Type B pancreatic cell (in vitro differentiated cells): ENCODE data around the gene CISD3. TPM values are rescaled to one million over a fixed set of nuclear protein-coding genes. Genes with fewer than 3 reads are reported as not detected.

Experiments
- DNase-seq: peaks from one replicate; pipeline ENCODE4 v3.0.0; 2021; ENCODE audit warnings: mixed read lengths; ENCODE audit not compliant: unreplicated experiment; ENCODE audit errors: extremely low spot score
- H3K27ac Mint-ChIP-seq: 2 replicates; pipeline ENCODE4 v1.8.0; 2021; ENCODE audit warnings: mild to moderate bottlenecking, mixed read lengths
- H3K27me3 Mint-ChIP-seq: 2 replicates; pipeline ENCODE4 v1.8.0; 2021; ENCODE audit warnings: mixed read lengths
- H3K36me3 Mint-ChIP-seq: 2 replicates; pipeline ENCODE4 v1.8.0; 2021; ENCODE audit warnings: mixed read lengths
- H3K4me1 Mint-ChIP-seq: one replicate; pipeline ENCODE4 v1.8.0; 2021; ENCODE audit warnings: mixed read lengths; ENCODE audit not compliant: unreplicated experiment
- H3K4me3 Mint-ChIP-seq: 2 replicates; pipeline ENCODE4 v1.8.0; 2021; ENCODE audit warnings: mild to moderate bottlenecking, mixed read lengths
- H3K9me3 Mint-ChIP-seq: 2 replicates; pipeline ENCODE4 v1.8.0; 2021; ENCODE audit warnings: mixed read lengths
- microRNA-seq: library from miRNA; unstranded; fragments of <30 nt; microRNA quantifications from one replicate; pipeline ENCODE4, GENCODE V29; 2020
- total RNA-seq: library from RNA; stranded (reverse); gene quantifications from 2 replicates; pipeline ENCODE4 v1.2.1, GENCODE V29; 2021; ENCODE audit warnings: low replicate concordance
- TF ChIP-seq, protein P1 (sequence below): fragments of 200-600 bp; sonication (generic); conservative IDR thresholded peaks from 2 replicates; pipeline ENCODE4 v1.5.0; 2021; ENCODE audit warnings: antibody characterized with exemption, mild to moderate bottlenecking

The CISD3 gene
- total RNA-seq, 1 donor from 2014 or later, result 12.8 TPM

DNA sequence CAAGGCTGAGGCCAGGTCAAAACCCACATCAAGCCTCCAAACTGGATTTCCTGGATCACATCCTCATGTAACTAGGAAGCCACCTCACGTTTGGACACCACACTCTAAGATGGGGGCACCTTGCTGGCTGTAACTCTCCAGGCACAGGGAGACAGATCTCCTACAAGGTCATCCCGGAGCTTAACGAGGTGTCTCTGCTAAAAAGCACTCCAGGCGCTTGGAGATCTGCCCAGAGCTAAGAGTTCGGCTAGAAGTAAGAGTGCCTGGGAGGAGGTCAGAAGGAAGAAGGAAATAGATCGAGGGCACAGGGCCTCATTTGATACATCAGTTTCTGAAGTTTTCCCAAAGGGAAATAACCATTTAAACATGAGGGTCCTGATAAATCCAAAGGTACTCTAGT is 38.3 kb downstream of the CISD3 start:
- H3K27me3 Mint-ChIP-seq, result no peaks in the 10 kb centered on the region
- H3K27ac Mint-ChIP-seq, result no peak overlapping the region
- no peaks in the 10 kb centered on the region for H3K4me1 Mint-ChIP-seq
- no peak for DNase-seq
- TF ChIP-seq, protein P1, sequence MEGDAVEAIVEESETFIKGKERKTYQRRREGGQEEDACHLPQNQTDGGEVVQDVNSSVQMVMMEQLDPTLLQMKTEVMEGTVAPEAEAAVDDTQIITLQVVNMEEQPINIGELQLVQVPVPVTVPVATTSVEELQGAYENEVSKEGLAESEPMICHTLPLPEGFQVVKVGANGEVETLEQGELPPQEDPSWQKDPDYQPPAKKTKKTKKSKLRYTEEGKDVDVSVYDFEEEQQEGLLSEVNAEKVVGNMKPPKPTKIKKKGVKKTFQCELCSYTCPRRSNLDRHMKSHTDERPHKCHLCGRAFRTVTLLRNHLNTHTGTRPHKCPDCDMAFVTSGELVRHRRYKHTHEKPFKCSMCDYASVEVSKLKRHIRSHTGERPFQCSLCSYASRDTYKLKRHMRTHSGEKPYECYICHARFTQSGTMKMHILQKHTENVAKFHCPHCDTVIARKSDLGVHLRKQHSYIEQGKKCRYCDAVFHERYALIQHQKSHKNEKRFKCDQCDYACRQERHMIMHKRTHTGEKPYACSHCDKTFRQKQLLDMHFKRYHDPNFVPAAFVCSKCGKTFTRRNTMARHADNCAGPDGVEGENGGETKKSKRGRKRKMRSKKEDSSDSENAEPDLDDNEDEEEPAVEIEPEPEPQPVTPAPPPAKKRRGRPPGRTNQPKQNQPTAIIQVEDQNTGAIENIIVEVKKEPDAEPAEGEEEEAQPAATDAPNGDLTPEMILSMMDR, result no peak
- no peak overlapping the region for H3K4me3 Mint-ChIP-seq
- peaks cover 16% of the 10 kb centered on the region for H3K36me3 Mint-ChIP-seq
- no peaks in the 10 kb centered on the region for H3K9me3 Mint-ChIP-seq

DNA sequence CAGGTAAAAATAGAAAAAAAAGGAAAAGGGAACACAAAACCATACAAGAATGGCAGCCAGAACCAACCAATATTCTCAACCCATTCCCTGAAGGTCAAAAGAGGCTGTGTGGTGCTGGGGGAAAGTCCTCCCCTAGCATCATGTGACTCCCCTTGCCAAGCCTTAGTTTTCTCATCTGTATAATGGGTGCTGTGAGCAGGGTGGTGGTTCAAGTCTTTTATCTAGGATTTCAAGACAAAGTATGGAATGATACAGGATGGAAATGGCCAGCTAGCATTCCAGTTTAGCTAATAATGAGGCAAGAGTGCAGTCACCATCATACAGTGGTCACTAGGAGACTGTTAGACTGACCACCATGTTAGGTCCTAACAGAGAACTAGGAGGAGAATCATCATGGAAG is 43.1 kb downstream of the CISD3 start:
- H3K4me1 Mint-ChIP-seq, result no peaks in the 10 kb centered on the region
- peaks cover 20% of the 10 kb centered on the region for H3K36me3 Mint-ChIP-seq
- H3K4me3 Mint-ChIP-seq, result no peak overlapping the region
- TF ChIP-seq, protein P1, result no peak
- no peak for DNase-seq
- no peaks in the 10 kb centered on the region for H3K9me3 Mint-ChIP-seq
- H3K27ac Mint-ChIP-seq, result no peak overlapping the region
- H3K27me3 Mint-ChIP-seq, result no peaks in the 10 kb centered on the region

DNA sequence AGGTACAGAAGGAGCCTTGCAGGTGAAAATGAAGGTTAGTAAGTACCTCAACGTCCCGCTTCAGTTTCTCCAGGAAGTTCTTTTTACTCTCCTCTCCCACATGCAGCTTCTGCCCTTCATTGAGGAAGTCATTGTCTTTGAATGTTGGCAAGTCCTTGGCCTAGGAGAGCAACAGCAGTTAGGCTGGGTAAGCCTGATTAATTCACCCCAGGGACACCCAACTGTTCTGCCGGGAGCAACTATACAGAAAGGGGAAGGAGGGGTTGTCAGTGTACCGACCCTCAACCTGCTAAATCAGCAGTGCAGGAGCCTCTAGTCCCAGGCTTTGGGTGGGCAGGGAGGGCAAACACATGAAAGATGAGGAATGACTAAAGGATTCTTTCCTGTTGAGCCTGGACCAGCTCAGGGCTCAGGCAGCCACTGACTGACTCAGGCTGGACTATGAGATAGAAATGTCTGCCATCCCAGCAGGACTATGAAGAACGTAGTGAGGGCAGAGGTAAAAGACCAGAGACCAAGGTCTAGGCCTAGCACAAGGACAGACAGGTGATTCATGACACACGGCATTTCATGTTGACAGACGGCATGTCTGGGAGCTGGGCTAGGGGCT is 47.6 kb downstream of the CISD3 start:
- H3K27ac Mint-ChIP-seq, result no peak overlapping the region
- H3K36me3 Mint-ChIP-seq, result peaks cover 20% of the 10 kb centered on the region
- no peak overlapping the region for H3K4me3 Mint-ChIP-seq
- H3K27me3 Mint-ChIP-seq, result no peaks in the 10 kb centered on the region
- no peaks in the 10 kb centered on the region for H3K4me1 Mint-ChIP-seq
- H3K9me3 Mint-ChIP-seq, result no peaks in the 10 kb centered on the region
- TF ChIP-seq, protein P1, result no peak
- DNase-seq, result no peak

DNA sequence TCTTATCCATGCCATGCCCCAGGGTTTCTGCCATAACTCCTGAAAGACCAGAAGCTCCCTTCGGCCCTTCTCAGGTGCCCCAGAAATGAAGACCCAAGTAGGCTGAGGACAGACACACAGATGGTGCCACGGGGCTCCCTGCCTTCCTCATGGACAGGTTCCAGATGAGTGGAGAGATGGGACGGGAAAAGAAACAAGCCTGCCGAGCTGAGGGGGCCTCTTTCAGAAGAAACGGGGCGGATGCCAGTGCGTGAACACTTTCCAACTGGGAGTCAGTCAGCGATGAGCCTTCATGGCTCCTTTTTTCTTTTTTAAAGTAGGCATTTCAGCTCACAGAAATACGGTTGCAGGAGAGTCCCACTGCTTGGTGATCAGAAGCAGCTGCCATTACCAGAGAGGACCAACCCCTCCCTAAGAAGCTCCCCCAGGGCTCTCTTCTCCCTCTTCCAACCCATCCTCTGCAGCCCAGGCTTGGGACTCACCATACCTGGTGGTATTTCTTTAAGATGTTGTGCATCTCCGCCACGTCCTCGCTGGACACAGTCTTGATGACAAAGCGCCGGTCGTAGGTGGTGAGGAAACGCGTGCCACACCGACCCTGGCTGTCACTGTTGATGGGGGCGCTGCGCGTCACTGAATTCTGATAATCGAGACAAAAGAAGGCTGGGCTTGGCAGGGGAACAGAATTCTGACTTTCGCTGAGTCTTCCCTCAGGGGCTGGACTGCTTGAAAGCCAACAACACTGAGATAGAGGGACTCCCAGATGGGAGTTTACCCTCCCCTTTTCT is 50.0 kb downstream of the CISD3 start:
- no peak overlapping the region for H3K27ac Mint-ChIP-seq
- peaks cover 10% of the 10 kb centered on the region for H3K36me3 Mint-ChIP-seq
- no peak overlapping the region for H3K4me3 Mint-ChIP-seq
- no peaks in the 10 kb centered on the region for H3K27me3 Mint-ChIP-seq
- H3K9me3 Mint-ChIP-seq, result no peaks in the 10 kb centered on the region
- TF ChIP-seq, protein P1, result no peak
- no peak for DNase-seq
- H3K4me1 Mint-ChIP-seq, result no peaks in the 10 kb centered on the region

DNA sequence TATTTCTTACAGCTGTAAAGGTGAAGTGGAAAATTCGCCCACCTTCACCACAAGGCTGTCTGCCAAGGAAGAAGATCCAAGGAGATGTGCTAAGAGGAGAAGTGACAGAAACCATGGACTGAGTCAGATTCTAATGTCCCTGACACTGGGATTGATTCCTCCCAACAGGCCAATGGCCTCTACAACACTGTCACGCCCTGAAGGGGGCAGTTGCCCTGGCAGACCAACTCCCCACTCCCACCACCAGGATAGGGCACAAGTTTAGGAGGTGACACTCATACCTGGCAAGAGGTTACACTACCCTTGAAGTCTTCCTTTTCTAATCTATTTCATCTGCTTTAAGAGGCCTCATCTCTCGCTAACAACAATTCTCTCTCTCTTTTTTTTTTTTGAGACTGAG is 53.1 kb downstream of the CISD3 start:
- TF ChIP-seq, protein P1, result no peak
- no peak overlapping the region for H3K4me3 Mint-ChIP-seq
- no peaks in the 10 kb centered on the region for H3K4me1 Mint-ChIP-seq
- no peaks in the 10 kb centered on the region for H3K9me3 Mint-ChIP-seq
- no peak overlapping the region for H3K27ac Mint-ChIP-seq
- peaks cover 14% of the 10 kb centered on the region for H3K36me3 Mint-ChIP-seq
- no peak for DNase-seq
- H3K27me3 Mint-ChIP-seq, result no peaks in the 10 kb centered on the region

Small RNAs within 50 kb of the gene (microRNA-seq; reads per million reads assigned to microRNA genes)
- gene MIR4726 (1.4 reads per million), gene MIR4734 (not detected)

Other genes starting within 250 kb of the CISD3 start
- 8.3 and 11.9 TPM in 2 replicates for gene SRCIN1, start 124.4 kb upstream of the CISD3 start, total RNA-seq
- gene EPOP, start 55.4 kb upstream of the CISD3 start, total RNA-seq, result 6.2 and 11.0 TPM in 2 replicates
- gene MLLT6, start 25.1 kb upstream of the CISD3 start, total RNA-seq, result 122 and 130 TPM in 2 replicates
- gene PCGF2, start 18.0 kb downstream of the CISD3 start, total RNA-seq, result 37.6 and 74.6 TPM in 2 replicates
- gene PSMB3, start 22.4 kb downstream of the CISD3 start, total RNA-seq, result 149 and 152 TPM in 2 replicates
- gene PIP4K2B, start 69.2 kb downstream of the CISD3 start, total RNA-seq, result 37.0 and 72.6 TPM in 2 replicates
- gene CWC25, start 95.0 kb downstream of the CISD3 start, total RNA-seq, result 17.7 and 19.7 TPM in 2 replicates
- gene RPL23, start 123.4 kb downstream of the CISD3 start, total RNA-seq, result 1,908 and 1,925 TPM in 2 replicates
- gene LASP1, start 139.7 kb downstream of the CISD3 start, total RNA-seq, result 159 and 210 TPM in 2 replicates
- not detected in 2 replicates for gene FBXO47, start 237.1 kb downstream of the CISD3 start, total RNA-seq